MV-4-11 (cell line): Measurements from ENCODE around the gene ABCC3.

Source experiments
- DNase-seq: peaks from one replicate; lab custom pipeline; 2025; lab: John Stamatoyannopoulos, UW

ABCC3 gene

DNA sequence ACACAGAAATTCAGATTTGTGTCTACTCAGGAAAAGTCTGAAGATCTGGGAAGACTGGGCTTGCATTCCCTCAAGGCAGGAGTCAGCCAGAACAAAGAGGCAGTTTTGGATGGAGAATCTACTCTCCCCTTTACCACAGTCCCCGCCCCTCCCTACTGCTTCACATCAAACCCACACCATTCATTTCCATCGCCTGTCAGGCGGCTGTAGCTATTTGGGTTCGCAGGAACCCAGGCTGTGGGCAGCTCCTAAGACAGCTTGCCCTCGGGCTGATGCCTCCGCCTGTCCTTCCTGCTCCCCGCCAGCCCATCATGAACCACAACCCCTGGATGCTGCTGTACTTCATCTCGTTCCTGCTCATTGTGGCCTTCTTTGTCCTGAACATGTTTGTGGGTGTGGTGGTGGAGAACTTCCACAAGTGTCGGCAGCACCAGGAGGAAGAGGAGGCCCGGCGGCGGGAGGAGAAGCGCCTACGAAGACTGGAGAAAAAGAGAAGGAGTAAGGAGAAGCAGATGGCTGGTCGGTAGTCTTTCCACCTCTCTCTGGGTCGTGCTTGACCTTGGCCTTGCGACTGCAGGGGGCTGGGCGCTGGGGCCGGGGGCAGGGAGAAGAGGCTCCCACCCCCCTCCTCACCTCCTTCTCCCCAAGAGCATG lies 27.0 kb upstream of the ABCC3 start:
- DNase-seq: no peak

GRCh38 chr17:50608700-50609379 lies 25.8 kb upstream of the ABCC3 start:
- DNase-seq: no peak

DNA sequence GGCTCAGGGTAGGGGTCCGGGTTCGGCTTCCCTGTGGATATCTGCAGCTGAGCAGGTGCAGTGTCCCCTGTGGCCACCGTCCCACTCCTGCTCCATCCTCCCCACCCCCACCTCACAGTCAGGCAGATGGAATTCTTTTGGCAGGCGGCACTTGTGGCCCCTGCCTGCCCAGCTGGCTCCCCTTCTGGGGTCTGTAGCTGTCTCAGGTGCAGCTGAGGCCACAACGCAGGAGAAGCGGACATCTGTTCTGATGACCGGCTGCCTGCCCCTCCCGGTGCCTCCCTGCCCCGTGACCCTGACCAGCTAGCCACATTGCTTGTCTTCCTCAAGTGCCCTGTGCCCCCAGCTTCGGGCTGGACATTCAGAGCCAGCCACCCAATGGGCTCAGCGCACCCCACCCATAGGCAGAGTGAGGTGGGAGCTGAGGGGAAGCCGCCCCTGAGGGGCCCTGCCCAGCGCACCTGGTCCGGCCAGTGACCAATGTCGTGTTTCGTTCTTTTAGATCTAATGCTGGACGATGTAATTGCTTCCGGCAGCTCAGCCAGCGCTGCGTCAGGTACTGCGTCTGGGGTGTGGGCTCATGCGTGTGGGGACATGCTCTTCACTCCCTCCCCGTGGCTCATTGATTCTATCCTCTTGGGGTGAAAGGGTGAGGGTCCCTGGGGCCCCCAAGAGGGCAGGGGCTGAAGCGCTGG lies 25.2 kb upstream of the ABCC3 start:
- no peak for DNase-seq

DNA sequence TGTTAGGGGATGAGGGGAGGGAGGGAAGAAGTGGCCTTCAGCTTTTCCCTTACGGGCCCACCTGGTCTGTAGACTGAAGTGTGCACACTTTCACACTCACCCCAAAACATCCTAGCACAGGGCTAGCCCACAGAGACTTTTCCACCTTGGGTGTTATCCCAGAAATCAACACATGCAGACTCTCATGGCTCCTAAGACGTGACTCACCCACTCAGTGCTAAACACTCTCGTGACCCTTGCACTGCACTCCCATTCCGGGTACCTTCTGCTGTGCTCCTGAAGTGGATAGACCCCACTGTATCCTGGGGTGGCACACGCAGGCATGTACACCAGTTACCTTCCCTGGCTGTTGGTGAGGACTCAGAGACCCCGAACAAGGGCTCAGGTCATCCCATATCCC lies 23.0 kb upstream of the ABCC3 start:
- no peak for DNase-seq

DNA sequence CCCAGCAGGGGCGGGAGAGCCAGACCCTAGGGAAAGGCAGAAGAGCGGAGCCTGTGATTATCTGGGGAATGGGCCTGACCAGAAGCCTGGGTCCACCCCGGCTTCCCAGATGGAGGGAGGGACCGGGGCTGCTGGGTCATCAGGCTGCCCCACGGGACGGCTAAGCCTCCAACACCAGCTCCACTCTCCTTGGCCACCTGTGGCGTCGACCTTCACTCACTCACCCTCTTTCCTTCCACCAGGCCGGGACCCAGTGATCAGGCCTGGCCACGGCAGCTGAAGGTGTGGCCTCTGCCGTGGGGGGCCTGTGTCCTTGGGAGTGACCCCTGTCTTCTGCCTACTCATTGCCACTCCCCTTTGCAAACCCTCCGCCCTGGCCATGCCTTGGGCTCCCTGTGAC lies 22.4 kb upstream of the ABCC3 start:
- no peak for DNase-seq

- no peak for DNase-seq
Measured at GRCh38 chr17:50613007-50613992, 21.4 kb upstream of the ABCC3 start.

DNA sequence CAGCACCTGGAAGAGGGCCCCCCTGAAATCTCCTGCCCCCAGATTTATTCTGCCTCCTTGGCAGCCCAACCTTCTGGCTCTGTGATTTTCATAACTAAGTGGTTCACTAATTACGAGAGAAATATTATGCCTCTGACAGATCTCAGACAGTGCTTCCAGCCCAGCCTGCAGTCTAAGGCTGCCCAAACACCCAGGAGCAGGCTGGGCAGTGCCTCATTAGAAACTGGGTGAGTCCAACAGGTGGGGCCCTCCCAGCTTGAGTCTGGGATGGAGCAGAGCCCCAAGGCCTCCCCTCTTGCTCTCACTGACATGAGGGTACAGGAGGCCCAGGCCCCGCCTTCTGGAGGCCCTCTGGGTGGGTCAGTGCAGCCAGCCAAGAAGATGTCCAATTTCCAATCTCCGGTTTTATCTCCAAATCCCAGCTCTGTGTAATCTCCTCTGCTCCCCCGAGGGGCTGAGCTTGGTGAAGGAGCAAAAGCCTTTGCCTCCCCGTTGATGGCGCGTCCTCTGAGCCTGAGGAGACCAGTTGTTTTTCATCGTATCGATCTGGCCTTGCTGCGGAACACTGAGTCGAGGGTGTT lies 20.1 kb upstream of the ABCC3 start:
- no peak for DNase-seq

DNA sequence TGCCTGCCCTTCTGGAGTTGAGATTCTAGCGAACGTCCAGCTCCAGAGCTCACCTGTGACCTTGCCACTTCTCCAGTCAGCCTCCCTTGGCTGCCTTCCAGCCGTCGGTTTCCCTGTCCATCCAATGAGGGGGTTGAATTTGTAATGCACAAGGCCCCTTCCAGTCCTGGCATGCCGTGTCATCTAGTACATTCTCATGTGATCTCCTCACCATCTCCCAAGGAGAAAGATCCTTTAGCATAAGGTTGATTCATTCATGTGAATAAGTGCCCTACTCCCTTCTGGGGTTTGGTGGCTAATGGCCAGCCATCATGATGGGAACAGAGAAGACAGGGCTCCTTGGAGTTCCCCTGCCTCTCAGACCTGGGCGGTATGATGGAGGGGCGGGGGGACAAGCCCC lies 18.9 kb upstream of the ABCC3 start:
- DNase-seq: no peak

GRCh38 chr17:50618300-50618699 lies 16.4 kb upstream of the ABCC3 start:
- no peak for DNase-seq

GRCh38 chr17:50618941-50619340 lies 15.7 kb upstream of the ABCC3 start:
- peak; percentile 69 for DNase-seq

DNA sequence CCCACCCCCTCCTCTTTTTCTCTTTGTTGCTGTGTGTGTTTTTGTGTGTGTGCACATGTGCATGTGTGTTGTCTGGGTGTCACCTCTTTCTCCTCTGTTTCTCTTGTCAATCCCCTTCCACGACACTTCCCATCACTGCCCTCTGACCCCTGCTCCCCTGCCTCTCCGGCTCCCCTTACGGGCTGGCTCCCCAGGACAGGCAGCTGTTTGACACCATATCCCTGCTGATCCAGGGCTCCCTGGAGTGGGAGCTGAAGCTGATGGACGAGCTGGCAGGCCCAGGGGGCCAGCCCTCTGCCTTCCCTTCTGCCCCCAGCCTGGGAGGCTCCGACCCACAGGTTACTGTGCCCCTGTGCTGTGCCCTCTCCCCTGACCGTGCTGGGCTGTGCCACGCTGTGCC lies 15.2 kb upstream of the ABCC3 start:
- DNase-seq: no peak

DNA sequence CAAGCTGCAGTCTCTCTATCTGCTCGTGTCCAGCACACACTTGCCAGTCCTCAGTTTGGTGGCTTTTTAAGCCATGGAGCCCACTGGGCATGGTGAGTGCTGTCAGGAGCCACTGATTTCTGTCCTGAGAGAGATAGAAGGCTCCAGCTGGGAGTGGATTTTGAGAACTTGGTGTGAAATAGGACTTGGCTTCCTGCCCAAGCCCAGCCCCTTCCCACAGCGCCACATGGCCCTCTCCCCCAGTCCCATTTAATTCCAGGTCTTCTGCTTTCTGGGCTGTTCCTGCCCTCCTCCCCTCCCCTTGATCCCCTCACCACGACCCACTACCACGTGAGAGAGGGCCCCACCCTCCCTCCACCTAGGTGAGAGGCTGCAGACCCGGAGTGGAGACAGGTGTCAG lies 14.4 kb upstream of the ABCC3 start:
- DNase-seq: no peak

DNA sequence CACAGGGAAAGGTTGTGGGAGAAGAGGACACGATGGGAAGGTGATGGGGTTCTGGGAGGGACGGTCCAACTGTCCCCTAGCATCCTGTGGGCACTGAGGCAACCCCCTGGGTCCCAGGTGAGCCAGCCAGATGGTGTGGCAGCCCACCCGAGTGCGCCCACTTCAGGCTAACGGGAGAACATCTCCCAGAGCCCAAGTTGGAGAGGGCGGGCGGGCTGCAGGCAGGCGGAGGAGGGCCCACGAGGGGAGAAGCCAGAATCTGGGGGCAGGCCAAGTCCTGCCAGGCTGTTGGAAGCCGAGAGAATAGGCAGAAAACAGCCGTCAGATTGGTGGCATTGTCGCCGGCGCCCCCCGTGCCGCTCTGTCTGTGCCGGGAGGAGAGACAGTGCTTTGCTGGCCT lies 13.8 kb upstream of the ABCC3 start:
- DNase-seq: no peak

- DNase-seq: peak; percentile 68
Measured at GRCh38 chr17:50621574-50622031, 13.1 kb upstream of the ABCC3 start.

DNA sequence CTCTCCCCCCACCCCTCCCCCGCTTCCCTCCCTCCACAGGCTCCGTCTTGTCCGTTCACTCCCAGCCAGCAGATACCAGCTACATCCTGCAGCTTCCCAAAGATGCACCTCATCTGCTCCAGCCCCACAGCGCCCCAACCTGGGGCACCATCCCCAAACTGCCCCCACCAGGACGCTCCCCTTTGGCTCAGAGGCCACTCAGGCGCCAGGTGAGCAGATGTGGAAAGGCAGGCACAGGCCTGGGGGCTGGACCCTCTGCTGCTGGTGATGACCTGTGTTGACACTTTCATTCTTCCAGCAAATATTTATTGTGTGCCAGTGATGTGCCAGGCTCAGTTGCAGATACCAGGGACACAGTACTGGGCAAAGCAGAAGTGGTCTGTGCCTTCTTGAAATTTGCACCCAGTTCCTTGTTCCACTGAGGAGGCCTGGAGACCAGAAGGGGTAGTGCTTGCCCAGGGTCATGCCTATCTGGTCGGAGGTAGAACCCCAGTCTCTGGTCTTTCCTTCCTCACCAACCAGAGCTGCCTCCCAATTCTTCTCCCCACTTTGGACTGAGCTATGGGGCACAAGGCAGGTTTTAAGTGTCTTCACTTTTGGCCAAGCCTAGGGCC lies 10.3 kb upstream of the ABCC3 start:
- peak; percentile 22 for DNase-seq

DNA sequence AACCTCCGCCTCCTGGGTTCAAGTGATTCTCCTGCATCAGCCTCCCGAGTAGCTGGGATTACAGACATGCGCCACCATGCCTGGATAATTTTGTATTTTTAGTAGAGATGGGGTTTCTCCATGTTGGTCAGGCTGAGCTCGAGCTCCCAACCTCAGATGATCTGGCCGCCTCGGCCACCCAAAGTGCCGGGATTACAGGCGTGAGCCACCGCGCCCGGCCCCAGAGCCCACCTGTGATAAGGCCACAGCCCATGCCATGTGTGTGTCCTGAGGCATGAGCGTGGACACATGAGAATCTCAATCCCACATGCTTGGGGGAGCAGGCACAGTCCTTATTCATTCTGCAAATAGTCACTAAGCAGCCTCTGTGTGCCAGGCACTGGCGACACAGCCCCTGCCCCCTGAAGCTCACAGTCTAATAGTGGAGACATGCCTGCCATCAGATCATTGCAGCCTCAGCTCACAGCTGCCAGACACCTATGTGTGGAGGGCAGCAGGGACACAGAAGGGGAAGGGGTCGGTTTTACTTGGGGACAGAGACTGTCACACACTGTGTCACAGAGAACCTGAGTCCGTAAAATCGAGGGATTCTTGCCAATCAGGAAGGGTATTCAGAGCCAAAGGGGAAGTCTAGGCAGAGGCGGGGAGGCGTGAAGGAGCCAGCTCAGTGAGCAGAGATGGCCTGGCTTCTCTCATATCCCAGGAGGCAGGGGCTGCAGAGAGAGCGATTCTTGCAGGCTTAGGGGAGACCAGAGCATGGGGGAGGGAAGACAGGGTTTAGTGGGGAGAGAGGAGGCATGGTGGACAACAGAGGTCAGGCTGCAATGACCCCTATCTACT lies 9.4 kb upstream of the ABCC3 start:
- DNase-seq: no peak

- peak; percentile 35 for DNase-seq
Measured at GRCh38 chr17:50626037-50626574, 8.6 kb upstream of the ABCC3 start.

GRCh38 chr17:50627036-50627781 lies 7.5 kb upstream of the ABCC3 start:
- no peak for DNase-seq
